GM18526 (cell line): ENCODE data around the gene HES1.

Source experiments
- POLR2A ChIP-seq: IDR thresholded peaks from 3 replicates; pipeline ENCODE4 v1.6.1; 2011; ENCODE audit not compliant: insufficient read length; ENCODE audit errors: extremely low read depth

HES1 gene

GRCh38 chr3:194181612-194182529 lies 45.9 kb downstream of the HES1 start:
- TF ChIP-seq POLR2A, result no peak

DNA sequence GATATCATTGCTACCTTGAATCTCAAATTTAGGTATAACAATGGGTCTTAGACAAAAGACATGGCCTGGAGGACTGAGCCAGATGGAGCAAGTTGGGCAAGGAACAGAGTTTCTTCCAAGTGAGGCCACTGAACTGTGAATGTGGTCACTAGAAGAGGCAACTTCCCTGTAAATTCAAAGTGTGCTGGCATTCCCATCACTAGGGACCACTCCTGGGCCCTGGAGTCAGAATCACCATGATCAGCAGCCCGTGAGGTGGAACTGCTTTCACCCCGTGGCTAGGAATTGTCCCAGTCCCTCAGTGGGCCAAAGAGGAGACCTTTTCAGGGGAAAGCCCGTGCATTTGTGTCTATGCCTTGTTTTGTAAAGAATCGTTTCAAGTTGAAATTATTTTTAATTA lies 47.3 kb downstream of the HES1 start:
- no peak for TF ChIP-seq POLR2A

DNA sequence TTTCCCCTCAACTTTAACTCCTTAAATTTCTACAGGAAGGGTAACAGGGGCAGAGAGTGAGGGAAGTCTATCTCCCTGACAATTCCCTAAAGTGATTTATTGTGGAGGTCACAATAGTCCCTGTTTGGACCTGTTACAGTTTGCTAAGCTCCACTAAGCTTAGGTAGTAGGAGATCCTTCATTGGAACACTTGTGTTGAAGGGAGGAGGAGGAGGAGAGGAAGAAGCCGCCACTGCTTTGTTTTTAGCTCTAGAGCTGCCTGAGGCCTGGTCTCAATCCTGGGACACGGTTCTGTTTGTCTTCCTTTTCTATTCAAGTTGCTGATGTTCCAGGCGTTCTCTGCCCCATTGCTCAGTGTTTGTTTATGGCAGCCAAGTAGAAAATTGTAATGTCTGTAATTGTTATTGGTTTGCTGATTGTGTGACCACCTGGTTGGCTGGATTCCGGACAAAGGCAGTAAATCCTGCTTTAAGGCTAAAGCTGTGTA lies 48.4 kb downstream of the HES1 start:
- TF ChIP-seq POLR2A, result no peak

GRCh38 chr3:194184801-194185200 lies 48.9 kb downstream of the HES1 start:
- no peak for TF ChIP-seq POLR2A

- TF ChIP-seq POLR2A, result no peak
Measured at GRCh38 chr3:194185221-194185620, 49.3 kb downstream of the HES1 start.

GRCh38 chr3:194187233-194187944 lies 51.4 kb downstream of the HES1 start:
- TF ChIP-seq POLR2A, result no peak
